ENCODE measurements around the gene MYT1.

DNA sequence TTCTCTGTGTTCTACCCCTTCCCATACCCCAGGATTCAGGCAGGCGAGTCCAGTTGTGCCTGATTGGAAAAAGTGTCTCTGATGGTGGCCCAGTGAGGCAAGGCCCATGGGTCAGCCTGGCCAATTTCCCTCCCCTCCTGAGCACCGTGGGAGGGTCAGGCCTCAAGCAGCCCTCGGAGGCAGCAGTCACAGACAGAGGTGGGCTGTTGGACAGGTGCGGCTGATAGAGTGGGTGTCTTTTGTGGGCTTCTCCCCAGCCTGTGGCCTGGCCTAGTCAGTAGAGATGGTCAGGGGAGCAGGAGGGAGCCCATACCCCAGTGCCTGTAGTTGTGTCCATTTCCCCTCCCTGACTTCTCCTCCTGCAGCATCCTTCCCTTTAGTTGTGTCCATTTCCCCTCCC, 8.9 kb downstream of the MYT1 start:
- TF ChIP-seq, protein P1, sequence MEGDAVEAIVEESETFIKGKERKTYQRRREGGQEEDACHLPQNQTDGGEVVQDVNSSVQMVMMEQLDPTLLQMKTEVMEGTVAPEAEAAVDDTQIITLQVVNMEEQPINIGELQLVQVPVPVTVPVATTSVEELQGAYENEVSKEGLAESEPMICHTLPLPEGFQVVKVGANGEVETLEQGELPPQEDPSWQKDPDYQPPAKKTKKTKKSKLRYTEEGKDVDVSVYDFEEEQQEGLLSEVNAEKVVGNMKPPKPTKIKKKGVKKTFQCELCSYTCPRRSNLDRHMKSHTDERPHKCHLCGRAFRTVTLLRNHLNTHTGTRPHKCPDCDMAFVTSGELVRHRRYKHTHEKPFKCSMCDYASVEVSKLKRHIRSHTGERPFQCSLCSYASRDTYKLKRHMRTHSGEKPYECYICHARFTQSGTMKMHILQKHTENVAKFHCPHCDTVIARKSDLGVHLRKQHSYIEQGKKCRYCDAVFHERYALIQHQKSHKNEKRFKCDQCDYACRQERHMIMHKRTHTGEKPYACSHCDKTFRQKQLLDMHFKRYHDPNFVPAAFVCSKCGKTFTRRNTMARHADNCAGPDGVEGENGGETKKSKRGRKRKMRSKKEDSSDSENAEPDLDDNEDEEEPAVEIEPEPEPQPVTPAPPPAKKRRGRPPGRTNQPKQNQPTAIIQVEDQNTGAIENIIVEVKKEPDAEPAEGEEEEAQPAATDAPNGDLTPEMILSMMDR (conservative IDR thresholded peaks at IDR 0.05): no peak
- no peak for TF ChIP-seq EZH2 (IDR thresholded peaks at IDR 0.05; ENCODE audit: low read depth)

Measured in PC-9 (cell line).